Vagina (tissue), 2 donors: ENCODE results near the gene STEAP1. TPM values are rescaled to one million over a fixed set of nuclear protein-coding genes. Genes with fewer than 3 reads are reported as not detected.
"Not testable (repeated sequence)": the region's sequence is repeated elsewhere in the genome, so short reads cannot be mapped to it uniquely, and the experiment has no call there.

ENCODE experiments used
- DNase-seq, 2 donors: peaks; one replicate each; pipeline ENCODE4 v3.0.0-alpha.2; 2017; ENCODE audit errors: extremely low spot score in 2 of 2
- H3K27ac ChIP-seq: fragments of 200-600 bp; sonication (generic); one replicate; pipeline ENCODE4 v1.5.1; 2019
- H3K27me3 ChIP-seq: fragments of 200-600 bp; sonication (generic); one replicate; pipeline ENCODE4 v1.5.1; 2019
- H3K36me3 ChIP-seq, 2 donors: fragments of 200-600 bp; sonication (generic); one replicate each; pipeline ENCODE4 v1.5.1; 2017 to 2019
- H3K4me1 ChIP-seq: fragments of 200-600 bp; sonication (generic); one replicate; pipeline ENCODE4 v1.5.1; 2019
- H3K4me3 ChIP-seq, 2 donors: fragments of 200-600 bp; sonication (generic); 1 replicate in 1 of 2; 2 replicates in 1 of 2; pipeline ENCODE4 v1.5.1; 2016 to 2019
- H3K9me3 ChIP-seq: fragments of 200-600 bp; sonication (generic); one replicate; pipeline ENCODE4 v1.5.1; 2019
- CTCF ChIP-seq, 3 experiments: fragments of 450-650 bp in 2 of 3; fragments of 200-600 bp in 1 of 3; sonication (generic) in 1 of 3; IDR thresholded peaks; one replicate each; pipeline ENCODE4 v1.5.1; 2017 to 2019; ENCODE audit warnings: antibody characterized with exemption in 3 of 3, mild to moderate bottlenecking in 2 of 3, moderate library complexity in 2 of 3
- POLR2A ChIP-seq, 2 donors: fragments of 450-650 bp; IDR thresholded peaks; one replicate each; pipeline ENCODE4 v1.6.1; 2017; ENCODE audit warnings: antibody characterized with exemption in 2 of 2, mild to moderate bottlenecking in 2 of 2, moderate library complexity in 2 of 2
- POLR2AphosphoS5 ChIP-seq, 2 donors: sonication (generic); formaldehyde crosslinking; IDR thresholded peaks; one replicate each; pipeline ENCODE4 v1.9.0; 2017; ENCODE audit warnings: antibody characterized with exemption in 2 of 2, mild to moderate bottlenecking in 2 of 2, low read depth in 1 of 2; ENCODE audit not compliant: insufficient read depth in 1 of 2
- intact Hi-C: fragments of 100-400 bp; cut with DNase I; formaldehyde crosslinking; loops from one replicate; pipeline ENCODE4 v1.15.1; 2023
- total RNA-seq: library from RNA; depleted of rRNA; stranded (reverse); fragments of >200 nt; gene quantifications from one replicate; pipeline ENCODE4 v1.2.3, GENCODE V29; 2016

STEAP1 gene
- total RNA-seq, 1 donor from 2014 or later = 24.3 TPM

DNA sequence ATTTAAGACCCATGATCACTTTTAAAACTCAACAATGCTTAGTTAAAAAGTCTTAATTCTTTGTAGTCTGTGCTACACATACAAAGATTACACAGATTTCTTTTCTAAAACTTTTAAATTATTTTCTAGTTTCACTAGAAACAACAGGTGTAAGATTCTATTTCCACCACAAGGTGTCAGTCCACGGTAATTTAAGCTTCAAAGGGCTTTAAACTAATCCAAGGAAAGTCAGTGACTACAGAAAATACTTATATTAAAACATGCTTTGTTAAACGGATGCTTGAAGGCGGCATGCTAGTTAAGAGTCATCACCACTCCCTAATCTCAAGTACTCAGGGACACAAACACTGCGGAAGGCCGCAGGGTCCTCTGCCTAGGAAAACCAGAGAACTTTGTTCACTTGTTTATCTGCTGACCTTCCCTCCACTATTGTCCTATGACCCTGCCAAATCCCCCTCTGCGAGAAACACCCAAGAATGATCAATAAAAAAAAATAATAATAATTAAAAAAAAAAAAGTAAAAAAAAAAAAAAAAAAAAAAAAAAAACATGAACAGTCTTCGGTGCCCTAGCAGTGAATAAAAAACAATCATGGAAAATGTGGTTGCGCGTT lies 1.5 kb upstream of the STEAP1 start:
- H3K4me1 ChIP-seq, H3K9me3 ChIP-seq, H3K27ac ChIP-seq, H3K4me3 ChIP-seq, intact Hi-C loops, DNase-seq, H3K36me3 ChIP-seq, H3K27me3 ChIP-seq: not testable (repeated sequence)
- peak; percentile 25 to 66 (median 28) for TF ChIP-seq CTCF (IDR thresholded peaks at IDR 0.05)

GRCh38 chr7:90155206-90155605 lies 937 bp downstream of the STEAP1 start:
- intact Hi-C loops = no loop called here
- no peaks in the 10 kb centered on the region for H3K27me3 ChIP-seq
- no peaks in the 10 kb centered on the region for H3K4me1 ChIP-seq
- DNase-seq = no peak
- no peaks in the 10 kb centered on the region for H3K36me3 ChIP-seq
- no peak overlapping the region for H3K4me3 ChIP-seq
- H3K9me3 ChIP-seq = no peaks in the 10 kb centered on the region
- TF ChIP-seq POLR2AphosphoS5 (IDR thresholded peaks at IDR 0.05; ENCODE audit: insufficient read depth in 1 of 2, low read depth in 1 of 2) = no peak
- TF ChIP-seq CTCF (IDR thresholded peaks at IDR 0.05) = no peak
- no peak for TF ChIP-seq POLR2A (IDR thresholded peaks at IDR 0.05)
- no peak overlapping the region for H3K27ac ChIP-seq

GRCh38 chr7:90157331-90157730 lies 3.1 kb downstream of the STEAP1 start:
- H3K27me3 ChIP-seq, H3K36me3 ChIP-seq, H3K4me1 ChIP-seq, intact Hi-C loops, H3K27ac ChIP-seq, DNase-seq, H3K9me3 ChIP-seq, H3K4me3 ChIP-seq: not testable (repeated sequence)

DNA sequence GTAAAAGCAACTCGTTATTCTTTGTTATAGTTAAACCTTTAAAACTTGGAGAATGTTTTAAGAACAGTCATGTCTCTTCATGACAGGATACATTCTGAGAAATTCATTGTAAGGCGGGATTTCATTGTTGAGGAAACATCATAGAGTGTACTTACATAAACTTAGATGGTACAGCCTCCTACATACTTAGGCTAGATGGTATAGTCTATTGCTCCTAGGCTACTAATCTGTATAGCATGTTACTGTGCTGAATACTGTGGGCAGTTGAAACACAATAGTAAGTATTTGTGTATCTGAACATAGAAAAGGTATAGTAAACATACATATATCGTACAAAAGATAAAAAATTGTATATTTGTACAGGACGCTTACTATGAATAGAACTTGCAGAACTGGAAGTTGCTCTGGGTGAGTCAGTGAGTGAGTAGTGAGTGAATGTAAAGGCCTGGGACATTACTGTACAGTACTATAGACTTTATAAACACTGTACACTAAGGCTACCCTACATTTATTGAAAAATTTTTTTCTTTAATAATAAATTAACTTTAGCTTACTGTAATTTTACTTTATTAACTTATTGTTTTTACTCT lies 3.6 kb downstream of the STEAP1 start:
- H3K36me3 ChIP-seq, H3K9me3 ChIP-seq, DNase-seq, H3K27ac ChIP-seq, H3K4me1 ChIP-seq, intact Hi-C loops, H3K4me3 ChIP-seq, H3K27me3 ChIP-seq: not testable (repeated sequence)

GRCh38 chr7:90163534-90163933 lies 9.3 kb downstream of the STEAP1 start:
- no peak overlapping the region for H3K27ac ChIP-seq
- H3K27me3 ChIP-seq = no peaks in the 10 kb centered on the region
- no peaks in the 10 kb centered on the region for H3K4me1 ChIP-seq
- H3K4me3 ChIP-seq = no peak overlapping the region
- no peaks in the 10 kb centered on the region for H3K36me3 ChIP-seq
- no peaks in the 10 kb centered on the region for H3K9me3 ChIP-seq
- intact Hi-C loops = no loop called here
- TF ChIP-seq CTCF (IDR thresholded peaks at IDR 0.05) = no peak
- no peak for TF ChIP-seq POLR2A (IDR thresholded peaks at IDR 0.05)
- no peak for TF ChIP-seq POLR2AphosphoS5 (IDR thresholded peaks at IDR 0.05; ENCODE audit: insufficient read depth in 1 of 2, low read depth in 1 of 2)
- DNase-seq = no peak

DNA sequence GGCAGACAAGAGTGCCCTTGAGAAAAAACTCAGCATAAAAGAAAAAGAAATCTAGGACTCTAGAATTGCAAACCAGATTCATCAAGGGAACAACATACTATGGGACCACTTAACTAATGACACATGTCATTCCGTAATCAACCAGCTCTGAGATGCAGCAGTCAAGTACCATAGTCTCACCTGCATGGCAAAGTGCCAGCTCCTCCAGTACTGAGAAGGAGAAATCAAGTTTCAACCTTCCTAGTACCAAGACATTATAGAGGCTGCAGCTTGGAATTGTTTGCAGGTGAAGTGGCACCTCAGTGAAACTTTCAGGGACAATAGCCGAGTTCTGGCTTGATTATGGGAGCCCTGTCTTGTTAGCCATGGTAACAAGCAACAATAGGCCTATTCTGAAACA lies 11.5 kb downstream of the STEAP1 start:
- Histone ChIP-seq H3K36me3 (no peaks in the 10 kb centered on the region), H3K4me3 (no peak overlapping the region), H3K4me1 (no peaks in the 10 kb centered on the region), H3K9me3 (no peaks in the 10 kb centered on the region), H3K27me3 (no peaks in the 10 kb centered on the region), H3K27ac (no peak overlapping the region)
- intact Hi-C loops = no loop called here
- TF ChIP-seq POLR2A (IDR thresholded peaks at IDR 0.05) (no peak), CTCF (IDR thresholded peaks at IDR 0.05) (no peak), POLR2AphosphoS5 (IDR thresholded peaks at IDR 0.05; ENCODE audit: insufficient read depth in 1 of 2, low read depth in 1 of 2) (no peak)
- DNase-seq = no peak
